Kidney (tissue), 14 donors: ENCODE data around the gene PIR. TPM values are rescaled to one million over a fixed set of nuclear protein-coding genes. Genes with fewer than 3 reads are reported as not detected.

Source experiments
- DNase-seq, 5 donors: peaks; one replicate each; pipeline ENCODE4 v3.0.0-alpha.2; 2013 to 2020
- FAIRE-seq: peaks from 2 replicates; lab custom pipeline; 2012; peaks lifted over from hg19 to GRCh38; lab: Jason Lieb, UNC
- H3K27ac ChIP-seq, 2 donors: one replicate each; pipeline ENCODE4 v1.7.0; 2013; ENCODE audit warnings: low read depth in 2 of 2, low read length in 2 of 2, inconsistent platforms in 1 of 2
- H3K27me3 ChIP-seq: one replicate; pipeline ENCODE4 v1.7.1; 2013; ENCODE audit warnings: low read length, inconsistent platforms; ENCODE audit not compliant: control insufficient read depth, insufficient read depth
- H3K36me3 ChIP-seq, 3 donors: one replicate each; pipeline versions ENCODE4 v1.7.0 to v1.7.1; 2013; ENCODE audit warnings: low read length in 3 of 3, control low read depth in 1 of 3, inconsistent platforms in 1 of 3; ENCODE audit not compliant: insufficient read depth in 3 of 3, control insufficient read depth in 2 of 3
- H3K4me1 ChIP-seq, 3 donors: one replicate each; pipeline versions ENCODE4 v1.7.0 to v1.7.1; 2013; ENCODE audit warnings: low read length in 3 of 3, inconsistent platforms in 1 of 3, low read depth in 1 of 3; ENCODE audit not compliant: control insufficient read depth in 2 of 3, insufficient read depth in 2 of 3
- H3K4me3 ChIP-seq, 3 donors: one replicate each; pipeline versions ENCODE4 v1.7.0 to v1.8.1; 2013; ENCODE audit warnings: low read length in 3 of 3, control low read depth in 1 of 3, inconsistent platforms in 1 of 3
- H3K9ac ChIP-seq, 3 donors: one replicate each; pipeline versions ENCODE4 v1.7.0 to v1.7.1; 2013; ENCODE audit warnings: low read length in 3 of 3, control low read depth in 1 of 3, inconsistent platforms in 1 of 3
- H3K9me3 ChIP-seq, 3 donors: one replicate each; pipeline versions ENCODE4 v1.7.0 to v1.7.1; 2013; ENCODE audit warnings: low read length in 3 of 3, control low read depth in 1 of 3, inconsistent platforms in 1 of 3; ENCODE audit not compliant: control insufficient read depth in 2 of 3, insufficient read depth in 1 of 3
- CTCF ChIP-seq: IDR thresholded peaks from 3 replicates; pipeline ENCODE4 v1.5.1; 2012; ENCODE audit warnings: mild to moderate bottlenecking, moderate library complexity, borderline replicate concordance; ENCODE audit not compliant: insufficient read depth; ENCODE audit errors: extremely low read depth
- intact Hi-C: fragments of 100-400 bp; cut with DNase I; formaldehyde crosslinking; loops from one replicate; pipeline ENCODE4 v1.11.1; 2022
- polyA plus RNA-seq: library from polyadenylated mRNA; stranded (reverse); fragments of 350-450 nt; fragmentation: Illumina TruSeq; extraction: RNeasy Lipid Tissue Mini Kit (QIAGEN cat#74804); gene quantifications from one replicate; pipeline ENCODE4 v1.2.3, GENCODE V29; 2014; ENCODE audit warnings: low read depth, low replicate concordance; ENCODE audit not compliant: insufficient read depth
- total RNA-seq: library from RNA; stranded (reverse); fragmentation: NEBNext Ultra II Directional; extraction: Animal tissue kit (Norgen Biotek cat#: 25700); gene quantifications from one replicate; pipeline ENCODE4 v1.2.1, GENCODE V29; 2021
- donor health status: control.
- donor health status: control.
- donor health status: control.
- donor health status: control.
- donor health status: control.
- donor health status: DM: yes; HTN: yes; CAD: no.
- donor health status: Normal renal cell carcinoma (clear cell type).

PIR gene
- total and polyA plus RNA-seq, 2 donors from 2014 or later: 7.0 to 36.5 TPM

- Histone ChIP-seq H3K9ac (no peak overlapping the region), H3K27me3 (peaks cover 13% of the 10 kb centered on the region), H3K4me1 (no peaks in the 10 kb centered on the region), H3K4me3 (no peak overlapping the region), H3K36me3 (no peaks in the 10 kb centered on the region), H3K27ac (no peak overlapping the region), H3K9me3 (no peaks in the 10 kb centered on the region)
- FAIRE-seq (no peak), DNase-seq (peak in 1 of 5 donors; percentile 2)
- TF ChIP-seq CTCF: no peak
- intact Hi-C loops: no loop called here
Observed at GRCh38 chrX:15525664-15526416, 32.7 kb upstream of the PIR start.

GRCh38 chrX:15524417-15524816, 31.3 kb upstream of the PIR start:
- Histone ChIP-seq H3K4me3 (no peak overlapping the region), H3K27ac (no peak overlapping the region), H3K9ac (no peak overlapping the region), H3K9me3 (no peaks in the 10 kb centered on the region), H3K4me1 (no peaks in the 10 kb centered on the region), H3K27me3 (peaks cover 13% of the 10 kb centered on the region), H3K36me3 (no peaks in the 10 kb centered on the region)
- DNase-seq: peak in 2 of 5 donors; percentile 30 to 60
- no peak for FAIRE-seq
- TF ChIP-seq CTCF: no peak
- intact Hi-C loops: no loop called here

- Histone ChIP-seq H3K9ac (no peak overlapping the region), H3K27ac (no peak overlapping the region), H3K27me3 (peaks cover 13% of the 10 kb centered on the region), H3K4me3 (no peak overlapping the region), H3K9me3 (no peaks in the 10 kb centered on the region), H3K36me3 (no peaks in the 10 kb centered on the region), H3K4me1 (no peaks in the 10 kb centered on the region)
- DNase-seq (no peak), FAIRE-seq (no peak)
- no peak for TF ChIP-seq CTCF
- intact Hi-C loops: no loop called here
Observed at GRCh38 chrX:15523088-15523487, 30.0 kb upstream of the PIR start.

- Histone ChIP-seq H3K9ac (no peak overlapping the region), H3K4me1 (no peaks in the 10 kb centered on the region), H3K9me3 (no peaks in the 10 kb centered on the region), H3K36me3 (no peaks in the 10 kb centered on the region), H3K27ac (no peak overlapping the region), H3K27me3 (peaks cover 13% of the 10 kb centered on the region), H3K4me3 (no peak overlapping the region)
- TF ChIP-seq CTCF: no peak
- FAIRE-seq: no peak
- intact Hi-C loops: no loop called here
- no peak for DNase-seq
Observed at GRCh38 chrX:15522464-15522863, 29.3 kb upstream of the PIR start.
